NCI-H226 (cell line): ENCODE results near the gene TFB1M.

Experiments
- DNase-seq: peaks from one replicate; pipeline ENCODE4 v3.0.0-alpha.2; 2015

The TFB1M gene

GRCh38 chr6:155261111-155261900, 53.0 kb downstream of the TFB1M start:
- DNase-seq = no peak

- no peak for DNase-seq
These were observed 53.6 kb downstream of the TFB1M start for GRCh38 chr6:155260686-155261085.

- no peak for DNase-seq
These were observed 54.4 kb downstream of the TFB1M start for GRCh38 chr6:155259897-155260296.

GRCh38 chr6:155259204-155259603, 55.1 kb downstream of the TFB1M start:
- DNase-seq = no peak

- DNase-seq = no peak
These were observed 56.5 kb downstream of the TFB1M start for GRCh38 chr6:155257796-155258195.

DNA sequence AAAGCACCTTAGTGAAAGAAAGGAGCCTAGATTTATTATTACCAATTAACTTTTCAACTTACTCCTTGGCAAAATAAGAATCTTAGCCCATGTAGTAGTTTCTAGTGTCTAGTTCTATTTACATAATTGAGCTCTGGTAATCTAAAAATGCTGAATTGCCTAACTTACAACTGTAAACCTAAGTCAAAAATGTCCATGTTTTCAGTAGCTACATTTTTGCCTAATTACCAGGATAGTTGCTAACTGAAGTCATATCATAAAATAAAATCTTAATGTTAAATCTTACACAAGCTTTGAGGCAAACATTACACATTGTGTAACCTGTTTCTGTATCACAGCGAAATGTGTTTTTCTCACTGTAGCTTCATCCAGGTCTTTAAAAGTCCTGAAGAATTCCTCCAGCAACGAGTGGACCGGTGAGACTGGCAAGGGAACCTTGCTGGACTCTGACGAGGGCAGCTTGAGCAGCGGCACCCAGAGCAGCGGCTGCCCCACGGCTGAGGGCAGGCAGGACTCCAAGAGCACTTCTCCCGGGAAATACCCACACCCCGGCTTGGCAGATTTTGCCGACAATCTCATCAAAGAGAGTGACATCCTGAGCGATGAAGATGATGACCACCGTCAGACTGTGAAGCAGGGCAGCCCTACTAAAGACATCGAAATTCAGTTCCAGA, 58.0 kb downstream of the TFB1M start:
- DNase-seq = no peak

- no peak for DNase-seq
These were observed 60.1 kb downstream of the TFB1M start for GRCh38 chr6:155254139-155254538.

- no peak for DNase-seq
These were observed 60.9 kb downstream of the TFB1M start for GRCh38 chr6:155253337-155253736.

GRCh38 chr6:155252581-155252980, 61.7 kb downstream of the TFB1M start:
- no peak for DNase-seq

- DNase-seq = no peak
These were observed 63.4 kb downstream of the TFB1M start for GRCh38 chr6:155250701-155251381.

GRCh38 chr6:155248008-155249001, 66.0 kb downstream of the TFB1M start:
- no peak for DNase-seq

GRCh38 chr6:155247618-155248007, 66.7 kb downstream of the TFB1M start:
- DNase-seq = no peak

DNA sequence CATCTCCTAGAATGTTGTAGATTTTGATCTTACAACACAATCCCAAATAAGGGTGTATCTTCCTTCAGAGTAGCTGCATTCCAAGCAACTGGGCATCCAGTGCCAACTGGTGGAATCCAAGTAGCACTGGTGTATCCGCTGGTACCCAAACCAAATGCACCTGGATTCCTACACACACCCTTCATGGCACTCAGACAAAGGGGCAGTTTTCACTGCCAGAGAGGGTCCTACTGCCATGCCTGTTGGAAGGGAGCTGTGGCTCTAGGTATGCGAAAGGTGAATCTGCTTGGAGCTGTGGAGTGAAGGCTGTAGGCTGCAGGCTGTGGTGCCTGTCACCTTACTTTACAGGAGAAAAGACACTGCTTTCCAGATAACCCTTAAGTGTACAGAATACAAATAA, 67.5 kb downstream of the TFB1M start:
- DNase-seq = no peak

- no peak for DNase-seq
These were observed 68.5 kb downstream of the TFB1M start for GRCh38 chr6:155245831-155246230.

DNA sequence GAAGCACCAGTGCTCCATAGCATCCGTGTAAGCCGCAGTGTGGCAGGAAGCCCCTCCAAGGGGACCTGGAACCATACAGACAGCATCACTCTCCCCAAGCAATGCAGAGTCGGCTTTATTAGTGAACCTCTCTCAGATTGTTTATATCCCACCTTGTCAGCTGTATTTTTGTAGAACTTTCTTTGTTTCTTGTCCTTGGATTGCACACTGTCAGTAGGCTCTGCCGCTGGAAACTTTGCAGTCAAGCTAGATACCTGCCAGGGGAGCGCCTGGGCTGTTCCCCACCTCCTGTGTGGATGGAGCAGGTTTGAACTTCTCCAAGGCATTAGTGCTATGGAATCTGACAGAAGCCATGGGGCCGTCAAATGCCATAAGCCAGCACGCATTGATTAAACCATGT, 69.1 kb downstream of the TFB1M start:
- no peak for DNase-seq

DNA sequence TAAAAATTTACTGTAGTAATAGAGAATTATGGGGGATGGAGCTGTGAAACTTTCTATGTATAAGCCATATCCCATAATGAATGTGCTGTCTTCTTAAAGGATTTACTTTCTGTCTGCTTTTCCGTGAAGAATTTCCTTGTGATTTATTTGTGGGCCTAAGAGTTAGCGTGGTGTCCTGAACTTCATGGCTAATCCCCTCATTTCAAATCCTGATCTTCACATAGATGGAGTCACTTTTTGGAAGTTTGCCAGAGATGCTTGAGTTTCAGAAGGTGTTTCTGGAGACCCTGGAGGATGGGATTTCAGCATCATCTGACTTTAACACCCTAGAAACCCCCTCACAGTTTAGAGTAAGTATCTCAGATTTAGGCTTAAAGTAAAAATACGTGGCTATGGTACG, 69.8 kb downstream of the TFB1M start:
- no peak for DNase-seq

DNA sequence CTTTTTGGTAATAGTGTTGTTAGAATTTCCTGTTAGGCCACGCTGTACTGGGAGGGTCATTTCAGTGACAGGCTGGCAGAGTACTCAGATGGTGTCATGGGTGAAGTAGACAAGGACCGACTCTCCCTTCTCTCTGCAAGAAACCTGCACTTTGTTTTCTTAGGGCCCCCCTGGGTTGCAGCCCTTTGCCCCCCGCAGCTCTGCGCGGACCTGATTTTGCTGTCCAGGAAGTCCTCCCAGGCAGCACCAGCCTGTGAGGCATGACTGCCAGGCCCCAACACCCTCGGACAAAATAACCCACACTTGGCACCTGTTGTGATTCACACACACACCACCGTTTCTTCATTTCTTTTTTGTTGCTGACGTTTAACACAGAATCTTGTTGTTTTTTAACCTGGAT, 72.3 kb downstream of the TFB1M start:
- DNase-seq = no peak

DNA sequence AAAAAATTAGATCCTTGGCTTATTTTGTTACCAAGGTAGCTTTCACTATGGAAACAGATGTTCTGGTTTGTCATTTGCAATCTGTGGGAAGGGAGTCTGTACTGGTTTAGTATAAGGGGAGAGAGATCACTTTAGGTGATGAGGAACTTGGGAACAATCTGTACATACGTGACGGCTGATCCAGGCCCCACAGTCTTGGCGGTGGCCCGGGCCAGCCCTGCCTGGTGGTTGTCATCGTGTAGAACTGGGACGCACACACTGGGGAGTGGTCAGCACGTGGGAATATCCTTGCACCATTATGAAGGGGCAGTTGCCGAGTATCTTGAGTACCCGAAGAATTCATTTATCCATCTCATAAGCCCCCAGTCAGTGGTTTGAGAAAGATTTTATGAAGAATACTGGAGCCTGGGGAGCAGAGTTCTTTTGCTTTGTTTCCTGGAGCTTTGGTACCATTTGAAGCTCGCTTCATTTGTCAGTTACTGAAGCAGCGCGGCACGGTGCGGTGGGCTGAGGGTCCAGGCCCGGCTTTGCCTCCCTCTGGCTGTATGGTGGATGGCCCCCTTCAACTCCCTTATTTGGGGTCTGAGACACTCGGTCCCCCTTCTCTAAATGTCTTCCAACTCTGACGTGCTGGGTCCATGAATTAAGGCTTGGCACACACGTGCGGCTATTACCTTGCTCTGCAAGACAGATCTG, 73.2 kb downstream of the TFB1M start:
- no peak for DNase-seq

GRCh38 chr6:155237613-155238012, 76.7 kb downstream of the TFB1M start:
- no peak for DNase-seq

- DNase-seq = no peak
These were observed 79.2 kb downstream of the TFB1M start for GRCh38 chr6:155235087-155235486.

DNA sequence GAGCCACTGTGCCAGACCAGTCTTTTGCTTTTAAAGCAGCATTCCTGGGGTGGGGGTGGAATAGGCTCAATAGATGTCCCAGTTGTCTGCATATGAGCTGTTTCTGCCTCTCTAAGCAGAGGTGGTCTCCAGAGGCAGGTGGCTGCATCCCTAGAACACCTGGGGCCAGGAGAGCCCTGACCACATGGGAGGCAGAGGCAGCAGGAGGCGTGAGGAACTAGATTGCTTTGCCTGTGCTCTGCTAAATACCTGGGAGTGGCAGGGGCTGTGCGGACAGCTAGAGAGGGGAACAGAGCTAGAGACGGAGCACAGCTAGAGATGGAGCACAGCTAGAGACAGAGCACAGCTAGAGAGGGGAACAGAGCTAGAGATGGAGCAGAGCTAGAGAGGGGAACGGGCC, 79.6 kb downstream of the TFB1M start:
- DNase-seq = no peak

- no peak for DNase-seq
These were observed 80.1 kb downstream of the TFB1M start for GRCh38 chr6:155234167-155234566.
